HUDEP-2 (cell line): Measurements from ENCODE around the gene VPS41.

ENCODE experiments used
- DNase-seq, 76 experiments: peaks; one replicate each; lab custom pipeline; 2025; ENCODE audit not compliant: unreplicated experiment in 76 of 76; lab: John Stamatoyannopoulos, UW

Gene VPS41

GRCh38 chr7:38820571-38820970, 88.4 kb downstream of the VPS41 start:
- no peak for DNase-seq

- DNase-seq: no peak
These were observed 89.5 kb downstream of the VPS41 start for GRCh38 chr7:38819463-38819862.

GRCh38 chr7:38817526-38817925, 91.5 kb downstream of the VPS41 start:
- DNase-seq: no peak

GRCh38 chr7:38813768-38814167, 95.2 kb downstream of the VPS41 start:
- no peak for DNase-seq

GRCh38 chr7:38806912-38807311, 102.1 kb downstream of the VPS41 start:
- DNase-seq: peak in 54 of 76 experiments; percentile 3 to 87 (median 67)

- no peak for DNase-seq
These were observed 107.2 kb downstream of the VPS41 start for GRCh38 chr7:38801786-38802185.

GRCh38 chr7:38798552-38799267, 110.3 kb downstream of the VPS41 start:
- DNase-seq: no peak

- peak in 38 of 76 experiments; percentile 2 to 62 (median 36) for DNase-seq
These were observed 112.1 kb downstream of the VPS41 start for GRCh38 chr7:38796626-38797501.

GRCh38 chr7:38795593-38795992, 113.4 kb downstream of the VPS41 start:
- DNase-seq: no peak

- DNase-seq: no peak
These were observed 127.0 kb downstream of the VPS41 start for GRCh38 chr7:38781991-38782390.

- no peak for DNase-seq
These were observed 131.4 kb downstream of the VPS41 start for GRCh38 chr7:38777609-38778008.

- no peak for DNase-seq
These were observed 133.3 kb downstream of the VPS41 start for GRCh38 chr7:38775506-38776175.

GRCh38 chr7:38773430-38773829, 135.6 kb downstream of the VPS41 start:
- DNase-seq: no peak

GRCh38 chr7:38760226-38760625, 148.8 kb downstream of the VPS41 start:
- DNase-seq: no peak

- DNase-seq: no peak
These were observed 150.0 kb downstream of the VPS41 start for GRCh38 chr7:38759028-38759427.

- no peak for DNase-seq
These were observed 151.1 kb downstream of the VPS41 start for GRCh38 chr7:38757931-38758330.

- no peak for DNase-seq
These were observed 152.5 kb downstream of the VPS41 start for GRCh38 chr7:38756521-38756920.

- DNase-seq: no peak
These were observed 155.6 kb downstream of the VPS41 start for GRCh38 chr7:38753347-38753746.

- DNase-seq: no peak
These were observed 157.6 kb downstream of the VPS41 start for GRCh38 chr7:38751416-38751815.

- peak in 1 of 76 experiments; percentile 2 for DNase-seq
These were observed 160.9 kb downstream of the VPS41 start for GRCh38 chr7:38748056-38748610.

- no peak for DNase-seq
These were observed 162.6 kb downstream of the VPS41 start for GRCh38 chr7:38746438-38746837.
